GM21737 (cell line): ENCODE data around the gene MRGPRD.

Experiments
- ATAC-seq: cut with Tn5 transposase; IDR thresholded peaks from one replicate; pipeline ENCODE4 v1.9.1; 2021; ENCODE audit warnings: mild to moderate bottlenecking, moderate library complexity; ENCODE audit not compliant: unreplicated experiment

Gene MRGPRD

GRCh38 chr11:68933605-68934320, 47.0 kb downstream of the MRGPRD start:
- no peak for ATAC-seq

- no peak for ATAC-seq
Measured at GRCh38 chr11:68932933-68933577, 47.7 kb downstream of the MRGPRD start.

- no peak for ATAC-seq
Measured at GRCh38 chr11:68932358-68932757, 48.4 kb downstream of the MRGPRD start.

GRCh38 chr11:68931911-68932310, 48.9 kb downstream of the MRGPRD start:
- ATAC-seq: no peak

- ATAC-seq: no peak
Measured at GRCh38 chr11:68930991-68931855, 49.6 kb downstream of the MRGPRD start.
